ENCODE measurements around the gene CTIF.
"Not testable (repeated sequence)": the region's sequence is repeated elsewhere in the genome, so short reads cannot be mapped to it uniquely, and the experiment has no call there.

Gene CTIF

GRCh38 chr18:48642503-48642902, 103.7 kb downstream of the CTIF start:
- Histone ChIP-seq H3K36me3 (no peaks in the 10 kb centered on the region), H3K4me3 (ENCODE audit: low read depth, low read length) (no peak overlapping the region), H3K9me3 (no peaks in the 10 kb centered on the region), H3K27me3 (no peaks in the 10 kb centered on the region), H3K4me1 (no peaks in the 10 kb centered on the region)
- no peak for TF ChIP-seq CTCF (IDR thresholded peaks at IDR 0.05; ENCODE audit: low read depth, low read length)
- DNase-seq, result no peak

GRCh38 chr18:48643262-48643661, 104.4 kb downstream of the CTIF start:
- DNase-seq, result no peak

GRCh38 chr18:48644029-48644428, 105.2 kb downstream of the CTIF start:
- no peaks in the 10 kb centered on the region for H3K4me1 ChIP-seq
- no peak for TF ChIP-seq CTCF (IDR thresholded peaks at IDR 0.05; ENCODE audit: low read depth, low read length)
- no peaks in the 10 kb centered on the region for H3K9me3 ChIP-seq
- H3K27me3 ChIP-seq, result no peaks in the 10 kb centered on the region
- DNase-seq, result no peak
- H3K36me3 ChIP-seq, result no peaks in the 10 kb centered on the region
- no peak overlapping the region for H3K4me3 ChIP-seq (ENCODE audit: low read depth, low read length)

More at GRCh38 chr18:48643262-48643661, 104.4 kb downstream of the CTIF start:
- Histone ChIP-seq H3K36me3 (no peaks in the 10 kb centered on the region), H3K4me1 (no peaks in the 10 kb centered on the region), H3K4me3 (ENCODE audit: low read depth, low read length) (no peak overlapping the region), H3K9me3 (no peaks in the 10 kb centered on the region), H3K27me3 (no peaks in the 10 kb centered on the region)
- TF ChIP-seq CTCF (IDR thresholded peaks at IDR 0.05; ENCODE audit: low read depth, low read length), result no peak

GRCh38 chr18:48645427-48646002, 106.7 kb downstream of the CTIF start:
- Histone ChIP-seq H3K4me3 (ENCODE audit: low read depth, low read length) (no peak overlapping the region), H3K27me3 (no peaks in the 10 kb centered on the region), H3K9me3 (no peaks in the 10 kb centered on the region), H3K36me3 (no peaks in the 10 kb centered on the region), H3K4me1 (no peaks in the 10 kb centered on the region)
- no peak for DNase-seq
- TF ChIP-seq CTCF (IDR thresholded peaks at IDR 0.05; ENCODE audit: low read depth, low read length), result no peak

- TF ChIP-seq CTCF (IDR thresholded peaks at IDR 0.05; ENCODE audit: low read depth, low read length), result no peak
- H3K27me3 ChIP-seq, result no peaks in the 10 kb centered on the region
- no peaks in the 10 kb centered on the region for H3K9me3 ChIP-seq
- no peak for DNase-seq
- no peak overlapping the region for H3K4me3 ChIP-seq (ENCODE audit: low read depth, low read length)
- H3K4me1 ChIP-seq, result no peaks in the 10 kb centered on the region
- H3K36me3 ChIP-seq, result no peaks in the 10 kb centered on the region
These were observed 108.1 kb downstream of the CTIF start for GRCh38 chr18:48646976-48647375.

GRCh38 chr18:48649231-48649630, 110.4 kb downstream of the CTIF start:
- Histone ChIP-seq H3K27me3 (no peaks in the 10 kb centered on the region), H3K4me3 (ENCODE audit: low read depth, low read length) (no peak overlapping the region), H3K4me1 (no peaks in the 10 kb centered on the region), H3K36me3 (no peaks in the 10 kb centered on the region), H3K9me3 (no peaks in the 10 kb centered on the region)
- no peak for TF ChIP-seq CTCF (IDR thresholded peaks at IDR 0.05; ENCODE audit: low read depth, low read length)
- no peak for DNase-seq

- H3K27me3 ChIP-seq; H3K4me3 ChIP-seq (ENCODE audit: low read depth, low read length); H3K4me1 ChIP-seq; DNase-seq; H3K36me3 ChIP-seq; H3K9me3 ChIP-seq: not testable (repeated sequence)
These were observed 115.8 kb downstream of the CTIF start for GRCh38 chr18:48654591-48654990.

All from BE2C (cell line).